Astrocyte (in vitro differentiated cells and primary cell): ENCODE results near the gene ANO6.

Experiments used
- EZH2 ChIP-seq: IDR thresholded peaks from 2 replicates; pipeline ENCODE4 v1.6.1; 2012; ENCODE audit warnings: mild to moderate bottlenecking, low read length, inconsistent platforms; ENCODE audit not compliant: insufficient read depth
- TF ChIP-seq, protein P1 (sequence below): IDR thresholded peaks from 2 replicates; pipeline ENCODE4 v1.5.1; 2011; ENCODE audit warnings: low read depth, mild to moderate bottlenecking, inconsistent platforms, low read length, moderate library complexity; ENCODE audit not compliant: insufficient read depth

GRCh38 chr12:45244561-45245343 is 28.9 kb downstream of the ANO6 start:
- TF ChIP-seq, protein P1, sequence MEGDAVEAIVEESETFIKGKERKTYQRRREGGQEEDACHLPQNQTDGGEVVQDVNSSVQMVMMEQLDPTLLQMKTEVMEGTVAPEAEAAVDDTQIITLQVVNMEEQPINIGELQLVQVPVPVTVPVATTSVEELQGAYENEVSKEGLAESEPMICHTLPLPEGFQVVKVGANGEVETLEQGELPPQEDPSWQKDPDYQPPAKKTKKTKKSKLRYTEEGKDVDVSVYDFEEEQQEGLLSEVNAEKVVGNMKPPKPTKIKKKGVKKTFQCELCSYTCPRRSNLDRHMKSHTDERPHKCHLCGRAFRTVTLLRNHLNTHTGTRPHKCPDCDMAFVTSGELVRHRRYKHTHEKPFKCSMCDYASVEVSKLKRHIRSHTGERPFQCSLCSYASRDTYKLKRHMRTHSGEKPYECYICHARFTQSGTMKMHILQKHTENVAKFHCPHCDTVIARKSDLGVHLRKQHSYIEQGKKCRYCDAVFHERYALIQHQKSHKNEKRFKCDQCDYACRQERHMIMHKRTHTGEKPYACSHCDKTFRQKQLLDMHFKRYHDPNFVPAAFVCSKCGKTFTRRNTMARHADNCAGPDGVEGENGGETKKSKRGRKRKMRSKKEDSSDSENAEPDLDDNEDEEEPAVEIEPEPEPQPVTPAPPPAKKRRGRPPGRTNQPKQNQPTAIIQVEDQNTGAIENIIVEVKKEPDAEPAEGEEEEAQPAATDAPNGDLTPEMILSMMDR, result no peak
- TF ChIP-seq EZH2, result no peak
